K562 (cell line): ENCODE results near the gene TIGIT. TPM values are rescaled to one million over a fixed set of nuclear protein-coding genes. Genes with fewer than 3 reads are reported as not detected.
A peak's percentile ranks its signal among the peaks of the same experiment; 100 is the strongest.

Experiments used
- ATAC-seq: fragments of 200-7000 bp; cut with Tn5 transposase; 3 replicates; pipeline ENCODE4 v1.9.1; 2020; ENCODE audit warnings: moderate library complexity
- BruUV-seq: library from RNA; stranded (reverse); fragments of 400-500 nt; replicated peaks from 2 replicates; lab custom pipeline; 2021; lab: Mats Ljungman, UMichigan
- CTCF ChIA-PET: fragments of 300-600 bp; formaldehyde crosslinking; extraction: SDS; loops from one replicate; lab custom pipeline; 2021; ENCODE audit warnings: low intra/inter-chr PET ratio; lab: Yijun Ruan, JAX
- POLR2A ChIA-PET: fragments of 300-600, 350-650 bp; sonication (Branson Sonifier 250); formaldehyde crosslinking; extraction: SDS; loops from one replicate; lab custom pipeline; 2021; ENCODE audit warnings: antibody characterized with exemption, inconsistent platforms; lab: Yijun Ruan, JAX
- DNase-seq, 4 experiments: peaks; one replicate each; pipeline versions ENCODE4 v3.0.0 to v3.0.0-alpha.2; 2011 to 2018; ENCODE audit warnings: low spot score in 3 of 4, mixed read lengths in 3 of 4; ENCODE audit errors: extremely low read depth in 1 of 4
- FAIRE-seq: peaks from 2 replicates; lab custom pipeline; 2011; peaks lifted over from hg19 to GRCh38; lab: Jason Lieb, UNC
- H2AFZ ChIP-seq: 2 replicates; pipeline ENCODE4 v1.6.0; 2011; ENCODE audit warnings: low read depth, low read length, control low read depth, inconsistent platforms
- H3K27ac ChIP-seq: fragments of 200-600 bp; 3 replicates; pipeline ENCODE4 v1.8.0; 2011; ENCODE audit warnings: low read depth, mild to moderate bottlenecking, control low read depth, inconsistent platforms, low read length, moderate library complexity, mixed read lengths; ENCODE audit errors: extremely low read depth
- H3K27me3 ChIP-seq, 2 experiments: fragments of 300-600 bp in 1 of 2; 2 replicates in 1 of 2; 3 replicates in 1 of 2; pipeline versions ENCODE4 v1.6.0 to v1.8.0; 2011; ENCODE audit warnings: inconsistent platforms in 2 of 2, low read length in 2 of 2, mild to moderate bottlenecking in 1 of 2, mixed read lengths in 1 of 2, moderate library complexity in 1 of 2; ENCODE audit not compliant: control insufficient read depth in 2 of 2, insufficient read depth in 2 of 2
- H3K36me3 ChIP-seq: fragments of 300-600 bp; 3 replicates; pipeline ENCODE4 v1.8.0; 2011; ENCODE audit warnings: mild to moderate bottlenecking, low read length, inconsistent platforms; ENCODE audit not compliant: control insufficient read depth, insufficient read depth
- H3K4me1 ChIP-seq, 2 experiments: fragments of 200-600 bp in 1 of 2; replicated peaks in 1 of 2; 2 replicates in 1 of 2; 3 replicates in 1 of 2; pipeline versions ENCODE4 v1.5.1 to v1.8.0; 2011; ENCODE audit warnings: inconsistent platforms in 2 of 2, low read length in 2 of 2, mild to moderate bottlenecking in 1 of 2, mixed read lengths in 1 of 2, moderate library complexity in 1 of 2; ENCODE audit not compliant: control insufficient read depth in 2 of 2, insufficient read depth in 2 of 2
- H3K4me2 ChIP-seq: 2 replicates; pipeline ENCODE4 v1.6.1; 2011; ENCODE audit warnings: low read length, control low read depth, inconsistent platforms, mixed read lengths; ENCODE audit not compliant: insufficient read depth
- H3K4me3 ChIP-seq: fragments of 200-600 bp; sonication (generic), shearing (Covaris generic); 2 replicates; pipeline ENCODE4 v1.5.1; 2016; ENCODE audit warnings: control low read depth, inconsistent platforms
- H3K79me2 ChIP-seq: fragments of 200-600 bp; 3 replicates; pipeline ENCODE4 v1.8.0; 2011; ENCODE audit warnings: low read length, inconsistent platforms; ENCODE audit not compliant: control insufficient read depth, insufficient read depth
- H3K9ac ChIP-seq, 2 experiments: 2 replicates each; pipeline versions ENCODE4 v1.6.0 to v1.6.1; 2011; ENCODE audit warnings: low read depth in 2 of 2, low read length in 2 of 2, control low read depth in 1 of 2, inconsistent platforms in 1 of 2, mild to moderate bottlenecking in 1 of 2, mixed read lengths in 1 of 2; ENCODE audit not compliant: insufficient read depth in 1 of 2
- H3K9me1 ChIP-seq: one replicate; pipeline ENCODE4 v1.6.0; 2011; ENCODE audit warnings: inconsistent platforms, mild to moderate bottlenecking, low read length, moderate library complexity; ENCODE audit not compliant: control insufficient read depth, insufficient read depth
- H3K9me3 ChIP-seq: replicated peaks from 2 replicates; pipeline ENCODE4 v1.5.1; 2011; ENCODE audit warnings: low read depth, low read length, inconsistent platforms; ENCODE audit not compliant: control insufficient read depth, insufficient read depth
- H4K20me1 ChIP-seq: replicated peaks from 2 replicates; pipeline ENCODE4 v1.6.1; 2011; ENCODE audit warnings: low read length, inconsistent platforms, mixed read lengths; ENCODE audit not compliant: control insufficient read depth, insufficient read depth
- ARID1B ChIP-seq: fragments of 450-650 bp; IDR thresholded peaks from 2 replicates; pipeline ENCODE4 v1.6.1; 2016; ENCODE audit warnings: antibody characterized with exemption, mild to moderate bottlenecking, inconsistent platforms
- CBX1 ChIP-seq: sonication (generic); IDR thresholded peaks from 2 replicates; pipeline ENCODE4 v1.6.1; 2016; ENCODE audit warnings: antibody characterized with exemption, low read depth, mild to moderate bottlenecking
- HNRNPLL ChIP-seq: fragments of 200-400 bp; formaldehyde crosslinking; IDR thresholded peaks from 2 replicates; pipeline ENCODE4 v1.6.1; 2017; ENCODE audit warnings: low read length, low read depth, mild to moderate bottlenecking; ENCODE audit not compliant: poor library complexity, severe bottlenecking
- KLF1 ChIP-seq: fragments of 450-650 bp; IDR thresholded peaks from 2 replicates; pipeline ENCODE4 v1.6.1; 2016; ENCODE audit warnings: missing genetic modification characterization, missing compliant biosample characterization
- MAFF ChIP-seq: IDR thresholded peaks from 2 replicates; pipeline ENCODE4 v1.6.1; 2012; ENCODE audit warnings: low read length, improper control_type of control experiment
- NELFE ChIP-seq: IDR thresholded peaks from 2 replicates; pipeline ENCODE4 v1.6.1; 2011; ENCODE audit warnings: mild to moderate bottlenecking; ENCODE audit not compliant: insufficient read depth, insufficient read length
- ZNF431 ChIP-seq: sonication (generic); formaldehyde crosslinking; IDR thresholded peaks from 2 replicates; pipeline ENCODE4 v1.8.0; 2022; ENCODE audit warnings: mild to moderate bottlenecking, missing genetic modification reagents
- WGBS: fragments of 100-300 bp; shearing (Covaris generic); methylation state at CpG from one replicate; pipeline ENCODE4 v1.1.6; 2016; ENCODE audit warnings: low coverage, mixed read lengths; ENCODE audit not compliant: insufficient coverage; ENCODE audit errors: missing lambda C conversion rate; 5-methylcytosine and 5-hydroxymethylcytosine counted together
- in situ Hi-C: fragments of 300-500 bp; cut with MboI; formaldehyde crosslinking; loops from 4 replicates; pipeline ENCODE4 v1.15.0; 2018; ENCODE audit warnings: inconsistent platforms, mixed read lengths
- intact Hi-C: fragments of 100-400 bp; cut with micrococcal nuclease; formaldehyde crosslinking; loops from 2 replicates; pipeline ENCODE4 v1.14.2; 2022
- polyA plus RNA-seq, 8 experiments: library from polyadenylated mRNA; depleted of rRNA in 4 of 8; stranded (reverse) in 5 of 8; unstranded in 3 of 8; fragments of >200 nt; fragmentation: Nextera tagmentation in 2 of 8; fragmentation: Illumina TruSeq in 1 of 8; extraction: Ambion mirVana in 2 of 8; extraction: Trizol in 1 of 8; gene quantifications; 2 replicates each; pipeline versions ENCODE4 v1.2.1 to v1.2.3, GENCODE V29; 2011 to 2014; ENCODE audit warnings: inconsistent platforms in 1 of 8, missing spikeins in 1 of 8
- total RNA-seq, 7 experiments: library from RNA; depleted of rRNA in 6 of 7; stranded (reverse); fragments of >200 nt in 6 of 7; fragmentation: Illumina TruSeq in 2 of 7; extraction: Trizol in 2 of 7; gene quantifications; 2 replicates each; pipeline versions ENCODE4 v1.2.1 to v1.2.3, GENCODE V29; 2011 to 2021; ENCODE audit warnings: low replicate concordance in 1 of 7
- TF ChIP-seq, protein P1 (sequence below), 3 experiments: IDR thresholded peaks in 2 of 3; conservative IDR thresholded peaks in 1 of 3; 2 replicates each; pipeline ENCODE4 v1.5.1; 2011 to 2012; ENCODE audit warnings: low read length in 3 of 3, mild to moderate bottlenecking in 3 of 3, control low read depth in 2 of 3, improper control_type of control experiment in 1 of 3, inconsistent platforms in 1 of 3, low read depth in 1 of 3, mixed read lengths in 1 of 3, moderate library complexity in 1 of 3; ENCODE audit not compliant: insufficient read depth in 2 of 3

TIGIT gene
- total and polyA plus RNA-seq, 9 of the 15 experiments (the other 6 are each of a cell fraction or from before 2014, with no cell fraction given) = 0.11 TPM; not detected in 8

DNA sequence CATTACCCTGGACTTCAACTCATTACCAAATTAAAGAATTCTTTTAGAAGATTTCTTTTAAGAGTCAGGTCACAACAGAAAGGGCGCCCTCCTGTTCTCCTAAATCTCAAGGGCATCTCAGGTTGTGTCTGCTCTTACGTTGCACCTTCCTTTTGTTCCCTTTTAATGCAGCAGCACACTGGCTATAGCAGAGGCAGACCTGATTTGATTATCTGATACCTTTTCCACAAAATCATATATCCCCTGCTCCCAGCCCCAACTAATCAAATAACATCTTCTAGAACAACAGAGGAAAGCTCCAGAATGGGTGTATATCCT, 40.1 kb downstream of the TIGIT start:
- DNase-seq (no peak), ATAC-seq (no peak), FAIRE-seq (no peak)
- ChIA-PET CTCF (no interaction called here), POLR2A (no interaction called here)
- no peaks in the 10 kb centered on the region for H3K4me1 ChIP-seq
- H2AFZ ChIP-seq = no peak overlapping the region
- no peak overlapping the region for H3K4me2 ChIP-seq
- no peaks in the 10 kb centered on the region for H3K9me1 ChIP-seq
- no peak overlapping the region for H3K4me3 ChIP-seq
- no peak overlapping the region for H3K27ac ChIP-seq
- no peaks in the 10 kb centered on the region for H3K27me3 ChIP-seq
- H3K79me2 ChIP-seq = no peaks in the 10 kb centered on the region
- intact Hi-C loops = no loop called here
- WGBS = 0% methylated on average over 2 of the region's 2 CpGs
- no peaks in the 10 kb centered on the region for H3K9me3 ChIP-seq
- in situ Hi-C loops = no loop called here
- BruUV-seq = no TSS peak
- H3K36me3 ChIP-seq = no peaks in the 10 kb centered on the region
- TF ChIP-seq KLF1 = no peak
- no peak for TF ChIP-seq MAFF
- TF ChIP-seq HNRNPLL = no peak
- TF ChIP-seq ARID1B = no peak
- no peak for TF ChIP-seq ZNF431 (CRISPR knock-in tag)
- TF ChIP-seq NELFE = no peak
- H3K9ac ChIP-seq = no peak overlapping the region
- H4K20me1 ChIP-seq = no peaks in the 10 kb centered on the region

DNA sequence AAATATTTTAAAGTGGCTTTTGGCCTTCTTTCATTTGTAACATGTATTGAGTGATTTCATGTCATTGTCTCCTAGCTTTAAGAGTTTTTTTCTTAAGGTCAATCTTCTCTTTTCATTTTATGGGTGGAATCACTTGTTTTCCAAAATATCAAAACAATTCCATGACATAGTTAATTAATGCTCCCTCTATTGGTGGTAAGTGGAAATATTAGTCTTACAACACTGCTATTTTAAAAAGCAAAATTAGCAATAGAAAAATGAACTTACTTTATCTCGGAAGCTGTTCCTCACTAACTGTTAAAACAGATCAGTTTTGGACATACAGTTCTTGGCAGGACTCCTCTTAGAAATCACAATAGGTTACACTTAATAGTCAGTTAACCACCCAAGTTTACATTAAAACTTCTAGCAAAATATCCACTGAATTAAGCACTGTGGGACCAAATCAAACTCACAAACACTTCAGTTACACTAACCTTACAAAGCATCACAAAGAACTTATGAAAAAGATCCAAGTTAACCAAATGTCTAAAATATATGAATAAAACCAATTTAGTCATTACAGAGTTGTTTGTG, 42.4 kb downstream of the TIGIT start:
- no peak overlapping the region for H2AFZ ChIP-seq
- intact Hi-C loops = no loop called here
- TF ChIP-seq, protein P1, sequence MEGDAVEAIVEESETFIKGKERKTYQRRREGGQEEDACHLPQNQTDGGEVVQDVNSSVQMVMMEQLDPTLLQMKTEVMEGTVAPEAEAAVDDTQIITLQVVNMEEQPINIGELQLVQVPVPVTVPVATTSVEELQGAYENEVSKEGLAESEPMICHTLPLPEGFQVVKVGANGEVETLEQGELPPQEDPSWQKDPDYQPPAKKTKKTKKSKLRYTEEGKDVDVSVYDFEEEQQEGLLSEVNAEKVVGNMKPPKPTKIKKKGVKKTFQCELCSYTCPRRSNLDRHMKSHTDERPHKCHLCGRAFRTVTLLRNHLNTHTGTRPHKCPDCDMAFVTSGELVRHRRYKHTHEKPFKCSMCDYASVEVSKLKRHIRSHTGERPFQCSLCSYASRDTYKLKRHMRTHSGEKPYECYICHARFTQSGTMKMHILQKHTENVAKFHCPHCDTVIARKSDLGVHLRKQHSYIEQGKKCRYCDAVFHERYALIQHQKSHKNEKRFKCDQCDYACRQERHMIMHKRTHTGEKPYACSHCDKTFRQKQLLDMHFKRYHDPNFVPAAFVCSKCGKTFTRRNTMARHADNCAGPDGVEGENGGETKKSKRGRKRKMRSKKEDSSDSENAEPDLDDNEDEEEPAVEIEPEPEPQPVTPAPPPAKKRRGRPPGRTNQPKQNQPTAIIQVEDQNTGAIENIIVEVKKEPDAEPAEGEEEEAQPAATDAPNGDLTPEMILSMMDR (IDR thresholded peaks at IDR 0.05 in 2 of 3, conservative IDR thresholded peaks at IDR 0.05 in 1 of 3; ENCODE audit: insufficient read depth in 2 of 3, low read depth in 1 of 3, low read length in 3 of 3) = peak in 1 of 3 experiments; percentile 35; a peak in 1 of 6 replicates
- no peak for TF ChIP-seq CBX1
- TF ChIP-seq, all 486 proteins: peak for 1
- H3K27me3 ChIP-seq = no peaks in the 10 kb centered on the region
- BruUV-seq = no TSS peak
- H3K36me3 ChIP-seq = no peaks in the 10 kb centered on the region
- CTCF ChIA-PET = interaction anchor here (0.8 kb wide), 1 partner anchor 609 kb away, joined by 3 read pairs; no protein-coding TSS in a partner anchor
- POLR2A ChIA-PET = no interaction called here
- WGBS = 0% methylated on average over 1 of the region's 1 CpG
- H3K79me2 ChIP-seq = no peaks in the 10 kb centered on the region
- DNase-seq (no peak), FAIRE-seq (no peak), ATAC-seq (no peak)
- no peak overlapping the region for H3K4me2 ChIP-seq
- no peak overlapping the region for H3K9ac ChIP-seq
- no peaks in the 10 kb centered on the region for H3K9me3 ChIP-seq
- no peaks in the 10 kb centered on the region for H4K20me1 ChIP-seq
- H3K4me1 ChIP-seq = no peaks in the 10 kb centered on the region
- H3K27ac ChIP-seq = no peak overlapping the region
- in situ Hi-C loops = no loop called here
- H3K9me1 ChIP-seq = no peaks in the 10 kb centered on the region
- H3K4me3 ChIP-seq = no peak overlapping the region
